ENCODE data around the gene ACBD7. TPM values are rescaled to one million over a fixed set of nuclear protein-coding genes. Genes with fewer than 3 reads are reported as not detected.

ACBD7 gene
- total and polyA plus RNA-seq, 5 experiments from 2014 or later = 0.19 to 1.2 TPM; not detected in 3

- no peaks in the 10 kb centered on the region for H3K27me3 Mint-ChIP-seq
- no peak for ATAC-seq
- no peak for DNase-seq
- peaks cover 0 to 15% (median 0%) of the 10 kb centered on the region in 4 donors for H3K4me1 Mint-ChIP-seq
- no peaks in the 10 kb centered on the region for H3K36me3 Mint-ChIP-seq
- H3K27ac Mint-ChIP-seq = peak overlapping the region in 4 of 10 donors; percentile 24 to 73 (median 46)
- POLR2A ChIA-PET = interaction anchor here (0.6 kb wide), 1 partner anchor 11 kb away, joined by 3 read pairs; no protein-coding TSS in a partner anchor
- H3K4me3 Mint-ChIP-seq = peak overlapping the region in 6 of 10 donors; percentile 9 to 42 (median 36)
- H3K9me3 Mint-ChIP-seq = no peaks in the 10 kb centered on the region
Measured at GRCh38 chr10:15083674-15084501, 4.7 kb downstream of the ACBD7 start.

- ATAC-seq (no peak), DNase-seq (no peak)
- H3K9me3 Mint-ChIP-seq = no peaks in the 10 kb centered on the region
- H3K27ac Mint-ChIP-seq = peak overlapping the region in 1 of 10 donors; percentile 59
- H3K4me1 Mint-ChIP-seq = no peaks in the 10 kb centered on the region
- peaks cover 0 to 3% (median 0%) of the 10 kb centered on the region in 3 donors for H3K36me3 Mint-ChIP-seq
- H3K4me3 Mint-ChIP-seq = no peak overlapping the region
- POLR2A ChIA-PET = no interaction called here
- peaks cover 0 to 5% (median 0%) of the 10 kb centered on the region in 5 donors for H3K27me3 Mint-ChIP-seq
Measured at GRCh38 chr10:15075421-15075820, 13.2 kb downstream of the ACBD7 start.

- Mint-ChIP-seq H3K4me3 (no peak overlapping the region), H3K9me3 (peaks cover 0 to 7% (median 0%) of the 10 kb centered on the region in 9 donors), H3K36me3 (peaks cover 0 to 3% (median 0%) of the 10 kb centered on the region in 3 donors), H3K27me3 (peaks cover 0 to 9% (median 1%) of the 10 kb centered on the region in 5 donors), H3K4me1 (no peaks in the 10 kb centered on the region), H3K27ac (no peak overlapping the region)
- POLR2A ChIA-PET = no interaction called here
- ATAC-seq = no peak
- DNase-seq = no peak
Measured at GRCh38 chr10:15072358-15072757, 16.2 kb downstream of the ACBD7 start.

GRCh38 chr10:15069230-15069629, 19.3 kb downstream of the ACBD7 start:
- Mint-ChIP-seq H3K27me3 (peaks cover 2 to 13% (median 4%) of the 10 kb centered on the region in 5 donors), H3K4me3 (no peak overlapping the region), H3K9me3 (peaks cover 0 to 11% (median 4%) of the 10 kb centered on the region in 9 donors), H3K36me3 (peaks cover 0 to 6% (median 3%) of the 10 kb centered on the region in 3 donors), H3K27ac (no peak overlapping the region), H3K4me1 (no peaks in the 10 kb centered on the region)
- DNase-seq = no peak
- POLR2A ChIA-PET = no interaction called here
- ATAC-seq = no peak

GRCh38 chr10:15068802-15069201, 19.8 kb downstream of the ACBD7 start:
- POLR2A ChIA-PET = no interaction called here
- H3K9me3 Mint-ChIP-seq = peaks cover 0 to 11% (median 4%) of the 10 kb centered on the region in 9 donors
- ATAC-seq = no peak
- no peaks in the 10 kb centered on the region for H3K4me1 Mint-ChIP-seq
- H3K36me3 Mint-ChIP-seq = peaks cover 0 to 6% (median 3%) of the 10 kb centered on the region in 3 donors
- no peak overlapping the region for H3K4me3 Mint-ChIP-seq
- DNase-seq = no peak
- peaks cover 2 to 13% (median 4%) of the 10 kb centered on the region in 5 donors for H3K27me3 Mint-ChIP-seq
- no peak overlapping the region for H3K27ac Mint-ChIP-seq

GRCh38 chr10:15067154-15067553, 21.4 kb downstream of the ACBD7 start:
- DNase-seq (no peak), ATAC-seq (no peak)
- Mint-ChIP-seq H3K4me3 (no peak overlapping the region), H3K4me1 (no peaks in the 10 kb centered on the region), H3K27me3 (peaks cover 2 to 8% (median 4%) of the 10 kb centered on the region in 5 donors), H3K9me3 (peaks cover 0 to 11% (median 5%) of the 10 kb centered on the region in 9 donors), H3K27ac (no peak overlapping the region), H3K36me3 (peaks cover 0 to 6% (median under 1%) of the 10 kb centered on the region in 3 donors)
- POLR2A ChIA-PET = interaction anchor here (0.6 kb wide), 1 partner anchor 36 kb away, joined by 3 read pairs; no protein-coding TSS in a partner anchor

GRCh38 chr10:15060638-15061037, 27.9 kb downstream of the ACBD7 start:
- Mint-ChIP-seq H3K27me3 (peaks cover 2 to 23% (median 12%) of the 10 kb centered on the region in 5 donors), H3K9me3 (peaks cover 10 to 29% (median 19%) of the 10 kb centered on the region in 9 donors), H3K4me3 (no peak overlapping the region), H3K4me1 (no peaks in the 10 kb centered on the region), H3K27ac (no peak overlapping the region), H3K36me3 (peaks cover 0 to 25% (median 15%) of the 10 kb centered on the region in 3 donors)
- DNase-seq = no peak
- no peak for ATAC-seq
- POLR2A ChIA-PET = no interaction called here

GRCh38 chr10:15059914-15060313, 28.7 kb downstream of the ACBD7 start:
- no peak for DNase-seq
- Mint-ChIP-seq H3K9me3 (peaks cover 9 to 24% (median 17%) of the 10 kb centered on the region in 9 donors), H3K27ac (no peak overlapping the region), H3K27me3 (peaks cover 2 to 23% (median 9%) of the 10 kb centered on the region in 5 donors), H3K36me3 (peaks cover 0 to 18% (median 15%) of the 10 kb centered on the region in 3 donors), H3K4me3 (no peak overlapping the region), H3K4me1 (no peaks in the 10 kb centered on the region)
- POLR2A ChIA-PET = no interaction called here
- no peak for ATAC-seq

- POLR2A ChIA-PET = no interaction called here
- no peak for DNase-seq
- H3K36me3 Mint-ChIP-seq = peaks cover 0 to 18% (median 15%) of the 10 kb centered on the region in 3 donors
- H3K4me1 Mint-ChIP-seq = no peaks in the 10 kb centered on the region
- peaks cover 2 to 20% (median 9%) of the 10 kb centered on the region in 5 donors for H3K27me3 Mint-ChIP-seq
- no peak for ATAC-seq
- no peak overlapping the region for H3K4me3 Mint-ChIP-seq
- peaks cover 9 to 24% (median 17%) of the 10 kb centered on the region in 9 donors for H3K9me3 Mint-ChIP-seq
- no peak overlapping the region for H3K27ac Mint-ChIP-seq
Measured at GRCh38 chr10:15058689-15059088, 29.9 kb downstream of the ACBD7 start.

- ATAC-seq (no peak), DNase-seq (no peak)
- no peak overlapping the region for H3K4me3 Mint-ChIP-seq
- POLR2A ChIA-PET = no interaction called here
- H3K27ac Mint-ChIP-seq = no peak overlapping the region
- no peaks in the 10 kb centered on the region for H3K36me3 Mint-ChIP-seq
- H3K27me3 Mint-ChIP-seq = peaks cover 0 to 5% (median 0%) of the 10 kb centered on the region in 5 donors
- H3K9me3 Mint-ChIP-seq = no peaks in the 10 kb centered on the region
- H3K4me1 Mint-ChIP-seq = no peaks in the 10 kb centered on the region
Measured at GRCh38 chr10:15053061-15053460, 35.5 kb downstream of the ACBD7 start.

- Mint-ChIP-seq H3K4me1 (no peaks in the 10 kb centered on the region), H3K27me3 (peaks cover 0 to 3% (median 0%) of the 10 kb centered on the region in 5 donors), H3K9me3 (no peaks in the 10 kb centered on the region), H3K4me3 (no peak overlapping the region), H3K27ac (no peak overlapping the region), H3K36me3 (no peaks in the 10 kb centered on the region)
- no peak for ATAC-seq
- POLR2A ChIA-PET = no interaction called here
- no peak for DNase-seq
Measured at GRCh38 chr10:15052121-15052520, 36.5 kb downstream of the ACBD7 start.

GRCh38 chr10:15049533-15049932, 39.0 kb downstream of the ACBD7 start:
- H3K4me1 Mint-ChIP-seq = no peaks in the 10 kb centered on the region
- H3K4me3 Mint-ChIP-seq = no peak overlapping the region
- POLR2A ChIA-PET = no interaction called here
- ATAC-seq (no peak), DNase-seq (no peak)
- H3K36me3 Mint-ChIP-seq = no peaks in the 10 kb centered on the region
- H3K9me3 Mint-ChIP-seq = no peaks in the 10 kb centered on the region
- peaks cover 0 to 3% (median 0%) of the 10 kb centered on the region in 5 donors for H3K27me3 Mint-ChIP-seq
- no peak overlapping the region for H3K27ac Mint-ChIP-seq

GRCh38 chr10:15046626-15047025, 42.0 kb downstream of the ACBD7 start:
- H3K4me3 Mint-ChIP-seq = no peak overlapping the region

More at GRCh38 chr10:15046626-15047025, 42.0 kb downstream of the ACBD7 start:
- no peaks in the 10 kb centered on the region for H3K27me3 Mint-ChIP-seq
- H3K4me1 Mint-ChIP-seq = peaks cover 2 to 7% (median 2%) of the 10 kb centered on the region in 4 donors
- POLR2A ChIA-PET = no interaction called here
- no peak for DNase-seq
- peak overlapping the region in 1 of 10 donors; percentile 84 for H3K27ac Mint-ChIP-seq
- ATAC-seq = no peak
- peaks cover 0 to 5% (median 0%) of the 10 kb centered on the region in 3 donors for H3K36me3 Mint-ChIP-seq
- peaks cover 0 to 10% (median 0%) of the 10 kb centered on the region in 9 donors for H3K9me3 Mint-ChIP-seq
